ENCODE measurements around the gene CCSER1. TPM values are rescaled to one million over a fixed set of nuclear protein-coding genes. Genes with fewer than 3 reads are reported as not detected.
"Not testable (repeated sequence)": the region's sequence is repeated elsewhere in the genome, so short reads cannot be mapped to it uniquely, and the experiment has no call there.

The CCSER1 gene
- total and polyA plus RNA-seq, 2 donors (not counting 1 experiment from before 2014, with no cell fraction given), result under 0.01 TPM; not detected in 1

- Histone ChIP-seq H2AFZ (ENCODE audit: low read length) (no peak overlapping the region), H3K4me3 (replicated peaks in 1 of 4; ENCODE audit: control extremely low read depth in 1 of 4, insufficient read depth in 1 of 4, low read depth in 3 of 4, low read length in 4 of 4) (no peak overlapping the region), H3K79me2 (ENCODE audit: control insufficient read depth, insufficient read depth, low read length) (no peaks in the 10 kb centered on the region), H3K27ac (ENCODE audit: insufficient read depth, low read length) (no peak overlapping the region), H3K9me3 (ENCODE audit: control insufficient read depth, insufficient read depth, low read depth, low read length) (no peaks in the 10 kb centered on the region), H3K4me1 (ENCODE audit: control insufficient read depth, extremely low read depth, insufficient read depth, low read length) (no peaks in the 10 kb centered on the region), H3K27me3 (ENCODE audit: control insufficient read depth, insufficient read depth, low read length) (no peaks in the 10 kb centered on the region), H4K20me1 (ENCODE audit: control insufficient read depth, extremely low read depth, insufficient read depth, low read length) (no peaks in the 10 kb centered on the region), H3K36me3 (ENCODE audit: control insufficient read depth, insufficient read depth, low read length) (no peaks in the 10 kb centered on the region), H3K9ac (ENCODE audit: insufficient read depth, low read length) (no peak overlapping the region), H3K4me2 (ENCODE audit: extremely low read depth, insufficient read depth, low read length) (no peak overlapping the region)
- TF ChIP-seq, protein P1, sequence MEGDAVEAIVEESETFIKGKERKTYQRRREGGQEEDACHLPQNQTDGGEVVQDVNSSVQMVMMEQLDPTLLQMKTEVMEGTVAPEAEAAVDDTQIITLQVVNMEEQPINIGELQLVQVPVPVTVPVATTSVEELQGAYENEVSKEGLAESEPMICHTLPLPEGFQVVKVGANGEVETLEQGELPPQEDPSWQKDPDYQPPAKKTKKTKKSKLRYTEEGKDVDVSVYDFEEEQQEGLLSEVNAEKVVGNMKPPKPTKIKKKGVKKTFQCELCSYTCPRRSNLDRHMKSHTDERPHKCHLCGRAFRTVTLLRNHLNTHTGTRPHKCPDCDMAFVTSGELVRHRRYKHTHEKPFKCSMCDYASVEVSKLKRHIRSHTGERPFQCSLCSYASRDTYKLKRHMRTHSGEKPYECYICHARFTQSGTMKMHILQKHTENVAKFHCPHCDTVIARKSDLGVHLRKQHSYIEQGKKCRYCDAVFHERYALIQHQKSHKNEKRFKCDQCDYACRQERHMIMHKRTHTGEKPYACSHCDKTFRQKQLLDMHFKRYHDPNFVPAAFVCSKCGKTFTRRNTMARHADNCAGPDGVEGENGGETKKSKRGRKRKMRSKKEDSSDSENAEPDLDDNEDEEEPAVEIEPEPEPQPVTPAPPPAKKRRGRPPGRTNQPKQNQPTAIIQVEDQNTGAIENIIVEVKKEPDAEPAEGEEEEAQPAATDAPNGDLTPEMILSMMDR (conservative IDR thresholded peaks at IDR 0.05 in 1 of 2, IDR thresholded peaks at IDR 0.05 in 1 of 2; ENCODE audit: low read depth in 1 of 2, low read length in 2 of 2), result no peak
- TF ChIP-seq EZH2 (IDR thresholded peaks at IDR 0.05; ENCODE audit: low read length, missing control alignments), result no peak
- peak in 1 of 2 donors; percentile 0 for DNase-seq (ENCODE audit: low read depth in 2 of 2)
Observed at GRCh38 chr4:90889171-90889570, 762.0 kb downstream of the CCSER1 start.

DNA sequence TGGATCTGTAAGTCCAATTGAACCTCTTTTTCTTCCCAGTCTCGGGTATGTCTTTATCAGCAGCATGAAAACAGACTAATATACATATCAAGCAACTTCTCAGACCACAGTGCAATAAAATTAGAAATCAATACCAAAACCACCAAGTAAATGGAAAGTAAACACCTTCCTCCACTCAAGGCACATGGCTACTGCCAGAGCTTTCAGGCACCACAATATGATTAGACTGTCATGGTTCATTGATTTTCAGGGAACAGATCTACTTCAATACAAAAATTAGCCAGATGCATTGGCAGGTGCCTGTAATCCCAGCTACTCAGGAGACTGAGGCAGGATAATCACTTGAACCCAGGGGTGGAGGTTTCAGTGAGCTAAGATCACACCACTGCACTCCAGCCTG is 776.2 kb downstream of the CCSER1 start:
- not testable (repeated sequence) for H3K4me2 ChIP-seq (ENCODE audit: extremely low read depth, insufficient read depth, low read length); H2AFZ ChIP-seq (ENCODE audit: low read length); H3K79me2 ChIP-seq (ENCODE audit: control insufficient read depth, insufficient read depth, low read length); H3K9me3 ChIP-seq (ENCODE audit: control insufficient read depth, insufficient read depth, low read depth, low read length); H3K36me3 ChIP-seq (ENCODE audit: control insufficient read depth, insufficient read depth, low read length); H3K9ac ChIP-seq (ENCODE audit: insufficient read depth, low read length); H3K27ac ChIP-seq (ENCODE audit: insufficient read depth, low read length); DNase-seq (ENCODE audit: low read depth in 2 of 2); H3K4me1 ChIP-seq (ENCODE audit: control insufficient read depth, extremely low read depth, insufficient read depth, low read length); H3K27me3 ChIP-seq (ENCODE audit: control insufficient read depth, insufficient read depth, low read length); H3K4me3 ChIP-seq (replicated peaks in 1 of 4; ENCODE audit: control extremely low read depth in 1 of 4, insufficient read depth in 1 of 4, low read depth in 3 of 4, low read length in 4 of 4); H4K20me1 ChIP-seq (ENCODE audit: control insufficient read depth, extremely low read depth, insufficient read depth, low read length)

DNA sequence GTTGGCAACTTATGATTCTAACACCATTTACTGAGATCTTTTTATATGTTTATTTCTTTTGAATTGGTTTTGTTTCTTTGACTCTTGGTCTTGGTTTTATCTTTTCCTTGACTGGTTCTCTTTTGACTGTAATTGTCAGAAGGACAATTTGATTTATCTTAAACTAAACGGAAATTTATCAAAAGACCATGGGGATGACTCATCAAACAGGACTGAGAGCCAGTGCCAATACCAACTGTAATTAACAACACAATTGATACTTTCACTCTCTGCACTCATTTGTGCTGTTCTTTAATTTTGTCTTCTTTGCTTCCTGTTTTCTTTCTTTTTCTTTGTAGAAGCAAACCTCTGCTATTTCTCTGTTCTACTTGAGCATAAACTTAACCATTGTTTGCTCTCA is 776.8 kb downstream of the CCSER1 start:
- no peak overlapping the region for H2AFZ ChIP-seq (ENCODE audit: low read length)
- H3K4me2 ChIP-seq (ENCODE audit: extremely low read depth, insufficient read depth, low read length), result no peak overlapping the region
- DNase-seq (ENCODE audit: low read depth in 2 of 2), result no peak
- TF ChIP-seq, protein P1 (conservative IDR thresholded peaks at IDR 0.05 in 1 of 2, IDR thresholded peaks at IDR 0.05 in 1 of 2; ENCODE audit: low read depth in 1 of 2, low read length in 2 of 2), result no peak
- TF ChIP-seq EZH2 (IDR thresholded peaks at IDR 0.05; ENCODE audit: low read length, missing control alignments), result no peak
- H3K4me1 ChIP-seq (ENCODE audit: control insufficient read depth, extremely low read depth, insufficient read depth, low read length), result no peaks in the 10 kb centered on the region
- H3K79me2 ChIP-seq (ENCODE audit: control insufficient read depth, insufficient read depth, low read length), result no peaks in the 10 kb centered on the region
- no peaks in the 10 kb centered on the region for H3K27me3 ChIP-seq (ENCODE audit: control insufficient read depth, insufficient read depth, low read length)
- H3K9me3 ChIP-seq (ENCODE audit: control insufficient read depth, insufficient read depth, low read depth, low read length), result no peaks in the 10 kb centered on the region
- H4K20me1 ChIP-seq (ENCODE audit: control insufficient read depth, extremely low read depth, insufficient read depth, low read length), result no peaks in the 10 kb centered on the region
- no peak overlapping the region for H3K4me3 ChIP-seq (replicated peaks in 1 of 4; ENCODE audit: control extremely low read depth in 1 of 4, insufficient read depth in 1 of 4, low read depth in 3 of 4, low read length in 4 of 4)
- no peaks in the 10 kb centered on the region for H3K36me3 ChIP-seq (ENCODE audit: control insufficient read depth, insufficient read depth, low read length)
- no peak overlapping the region for H3K27ac ChIP-seq (ENCODE audit: insufficient read depth, low read length)
- no peak overlapping the region for H3K9ac ChIP-seq (ENCODE audit: insufficient read depth, low read length)

Measured in fibroblast of lung (primary cell).